IMR-90 (cell line): ENCODE results near the gene USP9X. TPM values are rescaled to one million over a fixed set of nuclear protein-coding genes. Genes with fewer than 3 reads are reported as not detected.

ENCODE experiments used
- ATAC-seq: fragments of 200-7000 bp; cut with Tn5 transposase; 2 replicates; pipeline ENCODE4 v1.9.1; 2020; ENCODE audit warnings: low read depth, mild to moderate bottlenecking, moderate library complexity
- BruUV-seq: library from RNA; stranded (reverse); fragments of 400-500 nt; replicated peaks from 2 replicates; lab custom pipeline; 2021; lab: Mats Ljungman, UMichigan
- CTCF ChIA-PET: fragments of 300-600 bp; formaldehyde crosslinking; extraction: SDS; loops from one replicate; lab custom pipeline; 2021; ENCODE audit warnings: antibody characterized with exemption; lab: Yijun Ruan, JAX
- POLR2A ChIA-PET: fragments of 300-600 bp; sonication (Branson Sonifier 250); formaldehyde crosslinking; loops from one replicate; lab custom pipeline; 2022; ENCODE audit warnings: antibody characterized with exemption; ENCODE audit not compliant: unreplicated experiment; lab: Charles Lee
- DNase-seq: peaks from one replicate; pipeline ENCODE4 v3.0.0; 2013
- H2AFZ ChIP-seq: replicated peaks from 2 replicates; pipeline ENCODE3; 2013; ENCODE audit warnings: low read length, mild to moderate bottlenecking; ENCODE audit not compliant: poor library complexity
- H2AK5ac ChIP-seq: 2 replicates; pipeline ENCODE4 v1.6.1; 2013; ENCODE audit warnings: low read depth, low read length, inconsistent platforms
- H2AK9ac ChIP-seq: replicated peaks from 2 replicates; pipeline ENCODE3; 2013; ENCODE audit warnings: mild to moderate bottlenecking, low read depth, low read length, moderate library complexity; ENCODE audit not compliant: poor library complexity
- H2BK120ac ChIP-seq: 2 replicates; pipeline ENCODE4 v1.6.1; 2013; ENCODE audit warnings: low read depth, low read length, inconsistent platforms
- H2BK15ac ChIP-seq: 3 replicates; pipeline ENCODE4 v1.6.1; 2013; ENCODE audit warnings: low read depth, low read length, inconsistent platforms
- H2BK20ac ChIP-seq: 2 replicates; pipeline ENCODE4 v1.6.1; 2013; ENCODE audit warnings: low read depth, mild to moderate bottlenecking, inconsistent platforms, low read length, moderate library complexity
- H2BK5ac ChIP-seq: 2 replicates; pipeline ENCODE4 v1.6.1; 2013; ENCODE audit warnings: mild to moderate bottlenecking, low read depth, low read length, inconsistent platforms; ENCODE audit not compliant: poor library complexity, severe bottlenecking
- H3K14ac ChIP-seq: replicated peaks from 2 replicates; pipeline ENCODE4 v1.6.1; 2013; ENCODE audit warnings: low read depth, low read length, inconsistent platforms
- H3K18ac ChIP-seq: 2 replicates; pipeline ENCODE4 v1.6.1; 2013; ENCODE audit warnings: low read depth, low read length, control low read depth
- H3K23ac ChIP-seq: 2 replicates; pipeline ENCODE4 v1.6.1; 2013; ENCODE audit warnings: low read depth, low read length, inconsistent platforms
- H3K27ac ChIP-seq: 2 replicates; pipeline ENCODE4 v1.5.1; 2013; ENCODE audit warnings: mild to moderate bottlenecking, control low read depth, low read length; ENCODE audit not compliant: insufficient read depth
- H3K27me3 ChIP-seq: 2 replicates; pipeline ENCODE4 v1.6.1; 2013; ENCODE audit warnings: low read length; ENCODE audit not compliant: control insufficient read depth, insufficient read depth
- H3K36me3 ChIP-seq: 2 replicates; pipeline ENCODE4 v1.6.1; 2013; ENCODE audit warnings: low read length, mixed read lengths; ENCODE audit not compliant: control insufficient read depth, insufficient read depth
- H3K4ac ChIP-seq: 2 replicates; pipeline ENCODE4 v1.6.1; 2013; ENCODE audit warnings: low read depth, low read length, inconsistent platforms
- H3K4me1 ChIP-seq: 2 replicates; pipeline ENCODE4 v1.6.1; 2013; ENCODE audit warnings: low read length, mixed read lengths; ENCODE audit not compliant: control insufficient read depth, insufficient read depth
- H3K4me2 ChIP-seq: 2 replicates; pipeline ENCODE4 v1.6.1; 2013; ENCODE audit warnings: low read depth, mild to moderate bottlenecking, control low read depth, low read length, moderate library complexity
- H3K4me3 ChIP-seq: 2 replicates; pipeline ENCODE4 v1.5.1; 2013; ENCODE audit warnings: low read depth, mild to moderate bottlenecking, control low read depth, low read length, moderate library complexity; ENCODE audit not compliant: insufficient read depth
- H3K56ac ChIP-seq: 2 replicates; pipeline ENCODE4 v1.6.1; 2013; ENCODE audit warnings: low read length, inconsistent platforms; ENCODE audit not compliant: insufficient read depth; ENCODE audit errors: extremely low read depth
- H3K79me1 ChIP-seq, 2 experiments: 2 replicates each; pipeline ENCODE4 v1.6.1; 2013; ENCODE audit warnings: low read length in 2 of 2, inconsistent platforms in 1 of 2, low read depth in 1 of 2
- H3K9ac ChIP-seq: 2 replicates; pipeline ENCODE4 v1.6.1; 2013; ENCODE audit warnings: low read depth, low read length, control low read depth
- H3K9me1 ChIP-seq: 2 replicates; pipeline ENCODE4 v1.6.1; 2013; ENCODE audit warnings: low read length, inconsistent platforms; ENCODE audit not compliant: insufficient read depth
- H3K9me3 ChIP-seq: 2 replicates; pipeline ENCODE4 v1.6.1; 2013; ENCODE audit warnings: low read length; ENCODE audit not compliant: control insufficient read depth, insufficient read depth
- H4K20me1 ChIP-seq: 2 replicates; pipeline ENCODE4 v1.6.1; 2013; ENCODE audit warnings: low read length, inconsistent platforms; ENCODE audit not compliant: insufficient read depth
- H4K5ac ChIP-seq: 2 replicates; pipeline ENCODE4 v1.6.1; 2013; ENCODE audit warnings: mild to moderate bottlenecking, low read depth, low read length, control low read depth
- H4K8ac ChIP-seq, 2 experiments: 2 replicates each; pipeline ENCODE4 v1.6.1; 2013; ENCODE audit warnings: low read depth in 2 of 2, low read length in 2 of 2, control low read depth in 1 of 2, inconsistent platforms in 1 of 2
- H4K91ac ChIP-seq: 2 replicates; pipeline ENCODE4 v1.6.1; 2013; ENCODE audit warnings: low read depth, low read length, inconsistent platforms; ENCODE audit not compliant: insufficient read depth
- BHLHE40 ChIP-seq: fragments of 150-350 bp; IDR thresholded peaks from 2 replicates; pipeline ENCODE4 v1.6.1; 2016; ENCODE audit warnings: mild to moderate bottlenecking, low read depth, low read length
- CEBPB ChIP-seq: IDR thresholded peaks from 2 replicates; pipeline ENCODE4 v1.6.1; 2012; ENCODE audit warnings: low read depth, low read length, improper control_type of control experiment
- CHD1 ChIP-seq: IDR thresholded peaks from 2 replicates; pipeline ENCODE4 v1.6.1; 2012; ENCODE audit warnings: low read depth, low read length, improper control_type of control experiment
- CTCF ChIP-seq: conservative IDR thresholded peaks from 2 replicates; pipeline ENCODE4 v1.5.1; 2012; ENCODE audit warnings: mild to moderate bottlenecking, low read depth, low read length, improper control_type of control experiment
- ELK1 ChIP-seq: fragments of 150-350 bp; IDR thresholded peaks from 2 replicates; pipeline ENCODE4 v1.6.1; 2016; ENCODE audit warnings: low read depth, mild to moderate bottlenecking, low read length, moderate library complexity, borderline replicate concordance
- FOS ChIP-seq: fragments of 150-350 bp; IDR thresholded peaks from 2 replicates; pipeline ENCODE4 v1.6.1; 2016; ENCODE audit warnings: low read depth, low read length
- MAFK ChIP-seq: IDR thresholded peaks from 2 replicates; pipeline ENCODE4 v1.6.1; 2012; ENCODE audit warnings: low read depth, low read length, improper control_type of control experiment
- MAZ ChIP-seq: IDR thresholded peaks from 2 replicates; pipeline ENCODE4 v1.6.1; 2012; ENCODE audit warnings: low read depth, mild to moderate bottlenecking, low read length, improper control_type of control experiment, moderate library complexity, borderline replicate concordance
- MXI1 ChIP-seq: IDR thresholded peaks from 2 replicates; pipeline ENCODE4 v1.6.1; 2012; ENCODE audit warnings: low read depth, mild to moderate bottlenecking, low read length, moderate library complexity, borderline replicate concordance
- NFE2L2 ChIP-seq: fragments of 150-350 bp; IDR thresholded peaks from 2 replicates; pipeline ENCODE4 v1.6.1; 2016; ENCODE audit warnings: low read depth, mild to moderate bottlenecking, low read length
- POLR2A ChIP-seq: IDR thresholded peaks from 2 replicates; pipeline ENCODE4 v1.6.1; 2012; ENCODE audit warnings: mild to moderate bottlenecking, low read depth, low read length
- RAD21 ChIP-seq: IDR thresholded peaks from 2 replicates; pipeline ENCODE4 v1.6.1; 2012; ENCODE audit warnings: low read length, improper control_type of control experiment
- RCOR1 ChIP-seq: IDR thresholded peaks from 2 replicates; pipeline ENCODE4 v1.6.1; 2012; ENCODE audit warnings: mild to moderate bottlenecking, low read length, improper control_type of control experiment; ENCODE audit not compliant: insufficient replicate concordance
- RFX5 ChIP-seq: IDR thresholded peaks from 2 replicates; pipeline ENCODE4 v1.8.0; 2012; ENCODE audit warnings: low read depth, mild to moderate bottlenecking, low read length, moderate library complexity
- SMC3 ChIP-seq: fragments of 150-350 bp; IDR thresholded peaks from 2 replicates; pipeline ENCODE4 v1.6.1; 2016; ENCODE audit warnings: low read depth, mild to moderate bottlenecking, antibody characterized with exemption, low read length, moderate library complexity
- USF2 ChIP-seq: fragments of 150-350 bp; IDR thresholded peaks from 2 replicates; pipeline ENCODE4 v1.6.1; 2017; ENCODE audit warnings: mild to moderate bottlenecking, antibody characterized with exemption, low read length, low read depth
- WGBS, 2 experiments: methylation state at CpG; one replicate each; pipeline versions ENCODE4 v1.1.5 to v1.1.7; 2013; ENCODE audit warnings: missing lambda C conversion rate in 2 of 2; ENCODE audit not compliant: insufficient read length in 1 of 2; ENCODE audit errors: extremely low coverage in 2 of 2; 5-methylcytosine and 5-hydroxymethylcytosine counted together
- dilution Hi-C: fragments of 300-500 bp; cut with HindIII; formaldehyde crosslinking; loops from one replicate; pipeline ENCODE4 v1.14.3; 2018; ENCODE audit warnings: low sequenced_read_pairs; ENCODE audit not compliant: unreplicated experiment
- in situ Hi-C: fragments of 300-500 bp; cut with MboI; formaldehyde crosslinking; loops from 3 replicates; pipeline ENCODE4 v1.14.3; 2019; ENCODE audit warnings: low sequenced_read_pairs, inconsistent platforms, mixed read lengths
- intact Hi-C: fragments of 100-400 bp; cut with micrococcal nuclease; formaldehyde crosslinking; loops from 2 replicates; pipeline ENCODE4 v1.10.0; 2022
- polyA plus RNA-seq, 3 experiments: library from polyadenylated mRNA; depleted of rRNA; stranded (reverse); fragments of >200 nt; gene quantifications; 2 replicates each; pipeline ENCODE4 v1.2.3, GENCODE V29; 2012; ENCODE audit warnings: low replicate concordance in 1 of 3
- total RNA-seq: library from RNA; depleted of rRNA; stranded (reverse); fragments of >200 nt; gene quantifications from 2 replicates; pipeline ENCODE4 v1.2.3, GENCODE V29; 2012

The USP9X gene
- total and polyA plus RNA-seq, 2 of the 4 experiments (the other 2 are of a cell fraction): 17.5 to 104 TPM

GRCh38 chrX:41036668-41037326 lies 48.4 kb upstream of the USP9X start:
- H3K36me3 ChIP-seq: no peaks in the 10 kb centered on the region
- H4K5ac ChIP-seq: no peak overlapping the region
- H3K4me1 ChIP-seq: no peaks in the 10 kb centered on the region
- H3K9ac ChIP-seq: no peak overlapping the region
- ATAC-seq: no peak
- peaks cover 2% of the 10 kb centered on the region for H3K27me3 ChIP-seq
- H3K18ac ChIP-seq: no peak overlapping the region
- no peak overlapping the region for H3K4me3 ChIP-seq
- H3K4ac ChIP-seq: no peak overlapping the region
- BruUV-seq: no TSS peak
- no peak overlapping the region for H2BK5ac ChIP-seq
- no peak overlapping the region for H2AFZ ChIP-seq
- H2AK5ac ChIP-seq: no peak overlapping the region
- TF ChIP-seq CHD1 (no peak), FOS (no peak), MAFK (no peak), CEBPB (no peak), RFX5 (no peak), BHLHE40 (no peak), RCOR1 (no peak), NFE2L2 (no peak), POLR2A (no peak), CTCF (no peak), SMC3 (no peak), USF2 (no peak), RAD21 (no peak), ELK1 (no peak), MXI1 (no peak), MAZ (no peak)
- H3K9me3 ChIP-seq: no peaks in the 10 kb centered on the region
- H3K9me1 ChIP-seq: no peaks in the 10 kb centered on the region
- 100% methylated on average over 2 of the region's 9 CpGs; no CpG with 5 or more reads in 1 of the 2 experiments for WGBS, 2 experiments
- H2BK120ac ChIP-seq: no peak overlapping the region
- H3K27ac ChIP-seq: no peak overlapping the region
- POLR2A ChIA-PET: no interaction called here
- in situ Hi-C loops (no loop called here), dilution Hi-C loops (no loop called here), intact Hi-C loops (no loop called here)
- no peak overlapping the region for H4K8ac ChIP-seq
- H3K23ac ChIP-seq: no peak overlapping the region
- no peak overlapping the region for H4K91ac ChIP-seq
- DNase-seq: no peak
- H2BK20ac ChIP-seq: no peak overlapping the region
- no peak overlapping the region for H3K56ac ChIP-seq
- CTCF ChIA-PET: no interaction called here
- no peaks in the 10 kb centered on the region for H4K20me1 ChIP-seq
- H2BK15ac ChIP-seq: no peak overlapping the region
- no peak overlapping the region for H2AK9ac ChIP-seq
- no peak overlapping the region for H3K4me2 ChIP-seq
- no peaks in the 10 kb centered on the region for H3K79me1 ChIP-seq
- no peak overlapping the region for H3K14ac ChIP-seq
